COLO829 (cell line): ENCODE results near the gene IL17REL.

Experiments
- DNase-seq: peaks from one replicate; pipeline ENCODE4 v3.0.0; 2012; ENCODE audit warnings: low spot score

The IL17REL gene

DNA sequence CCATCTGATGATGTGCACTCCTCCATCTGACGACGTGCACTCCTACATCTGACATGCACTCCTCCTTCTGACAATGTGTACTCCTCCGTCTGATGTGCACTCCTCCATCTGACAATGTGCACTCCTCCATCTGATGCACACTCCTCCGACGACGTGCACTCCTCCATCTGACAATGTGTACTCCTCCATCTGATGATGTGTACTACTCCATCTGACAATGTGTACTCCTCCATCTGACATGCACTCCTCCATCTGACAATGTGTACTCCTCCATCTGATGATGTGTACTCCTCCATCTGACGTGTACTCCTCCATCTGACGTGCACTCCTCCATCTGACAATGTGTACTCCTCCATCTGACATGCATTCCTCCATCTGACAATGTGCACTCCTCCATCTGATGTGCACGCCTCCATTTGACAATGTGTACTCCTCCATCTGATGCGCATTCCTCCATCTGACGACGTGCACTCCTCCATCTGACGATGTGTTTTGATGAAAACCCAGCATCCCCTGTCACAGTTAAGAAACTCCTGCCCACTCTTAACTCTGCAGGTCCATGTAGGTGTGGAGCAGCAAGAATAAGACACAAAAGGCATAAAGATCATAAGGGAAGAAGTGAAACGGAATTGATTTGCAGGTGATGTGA, 9.7 kb upstream of the IL17REL start:
- DNase-seq: no peak

DNA sequence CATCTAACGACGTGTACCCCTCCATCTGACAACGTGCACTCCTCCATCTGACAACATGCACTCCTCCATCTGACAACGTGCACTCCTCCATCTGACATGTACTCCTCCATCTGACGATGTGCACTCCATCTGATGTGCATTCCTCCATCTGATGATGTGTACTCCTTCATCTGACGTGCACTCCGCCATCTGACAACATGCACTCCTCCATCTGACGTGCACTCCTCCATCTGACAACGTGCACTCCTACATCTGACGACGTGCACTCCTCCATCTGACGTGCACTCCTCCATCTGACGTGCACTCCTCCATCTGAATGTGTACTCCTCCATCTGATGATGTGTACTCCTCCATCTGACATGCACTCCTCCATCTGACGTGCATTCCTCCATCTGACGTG, 8.0 kb upstream of the IL17REL start:
- no peak for DNase-seq

DNA sequence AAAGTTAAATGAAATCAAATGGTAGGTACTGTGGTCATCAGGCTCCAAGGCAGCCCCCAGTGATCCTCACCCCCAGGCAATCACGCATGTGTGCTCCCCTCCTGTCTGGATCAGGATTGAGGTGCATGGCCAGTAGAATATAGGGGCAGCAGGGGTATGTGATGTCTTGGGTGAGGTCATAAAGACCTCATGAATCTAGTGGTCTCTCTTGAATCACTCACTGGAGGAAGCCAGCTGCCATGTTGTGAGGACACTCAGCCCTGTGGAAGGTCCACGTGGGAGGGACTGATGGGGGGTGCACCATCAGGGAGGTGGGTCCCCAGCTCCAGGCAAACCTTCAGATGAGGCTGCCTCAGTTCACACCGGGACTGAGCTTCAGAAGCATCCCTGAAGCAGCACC, 6.8 kb upstream of the IL17REL start:
- no peak for DNase-seq

DNA sequence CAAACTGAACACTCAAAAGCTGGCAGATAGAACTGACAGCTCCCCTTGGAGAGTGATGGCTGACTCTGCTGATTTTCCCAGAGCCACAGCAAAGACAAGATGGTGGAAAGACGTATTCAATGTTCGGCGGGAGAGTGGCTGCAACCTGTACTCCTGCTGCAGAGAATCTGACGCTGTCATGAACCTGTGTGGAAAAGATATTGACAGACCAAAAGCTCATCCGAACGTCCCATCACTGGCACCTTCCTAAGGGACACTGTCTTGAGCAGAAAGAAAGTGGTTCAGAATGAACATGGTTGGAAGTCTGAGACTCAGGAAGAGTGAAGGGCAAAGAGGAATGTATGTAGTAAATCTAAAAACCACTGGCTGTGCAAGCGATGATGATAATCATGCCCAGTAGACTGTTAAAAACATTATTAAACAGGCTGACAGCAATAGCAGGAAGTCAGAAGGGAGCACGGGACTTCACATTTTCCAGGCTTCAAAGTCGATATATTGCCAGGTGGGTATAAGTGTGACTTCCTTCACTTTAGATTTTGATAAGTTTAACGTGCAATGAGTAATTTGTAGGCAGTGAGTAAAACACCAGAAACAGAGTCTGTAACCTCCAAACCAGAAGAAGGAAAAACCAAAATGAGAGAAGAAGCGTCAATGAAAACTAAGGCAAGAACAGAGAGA, 6.2 kb upstream of the IL17REL start:
- no peak for DNase-seq

DNA sequence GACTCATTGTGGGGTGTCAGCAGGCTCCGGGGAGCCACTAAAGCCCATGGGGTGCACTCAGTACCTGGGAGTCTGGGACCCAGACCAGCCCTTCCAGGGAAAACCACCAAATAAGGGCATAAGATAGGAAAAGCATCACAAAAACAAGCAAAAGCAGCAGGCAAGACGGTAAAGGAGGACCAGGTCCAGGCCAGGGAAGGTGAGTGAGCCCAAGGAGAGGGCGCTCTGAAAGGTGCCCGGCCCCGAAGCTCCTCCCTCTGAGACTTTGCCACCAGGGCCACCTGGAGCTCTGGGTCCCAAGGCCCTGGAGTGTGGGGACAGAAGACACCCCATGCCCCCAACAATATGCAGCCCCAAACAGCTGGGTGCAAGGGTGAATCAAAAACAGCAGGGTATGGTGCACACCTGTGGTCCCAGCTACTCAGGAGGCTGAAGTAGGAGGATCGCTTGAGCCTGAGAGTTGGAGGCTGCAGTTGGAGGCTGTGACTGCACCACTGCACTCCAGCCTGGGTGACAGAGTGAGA, 5.2 kb upstream of the IL17REL start:
- DNase-seq: no peak

DNA sequence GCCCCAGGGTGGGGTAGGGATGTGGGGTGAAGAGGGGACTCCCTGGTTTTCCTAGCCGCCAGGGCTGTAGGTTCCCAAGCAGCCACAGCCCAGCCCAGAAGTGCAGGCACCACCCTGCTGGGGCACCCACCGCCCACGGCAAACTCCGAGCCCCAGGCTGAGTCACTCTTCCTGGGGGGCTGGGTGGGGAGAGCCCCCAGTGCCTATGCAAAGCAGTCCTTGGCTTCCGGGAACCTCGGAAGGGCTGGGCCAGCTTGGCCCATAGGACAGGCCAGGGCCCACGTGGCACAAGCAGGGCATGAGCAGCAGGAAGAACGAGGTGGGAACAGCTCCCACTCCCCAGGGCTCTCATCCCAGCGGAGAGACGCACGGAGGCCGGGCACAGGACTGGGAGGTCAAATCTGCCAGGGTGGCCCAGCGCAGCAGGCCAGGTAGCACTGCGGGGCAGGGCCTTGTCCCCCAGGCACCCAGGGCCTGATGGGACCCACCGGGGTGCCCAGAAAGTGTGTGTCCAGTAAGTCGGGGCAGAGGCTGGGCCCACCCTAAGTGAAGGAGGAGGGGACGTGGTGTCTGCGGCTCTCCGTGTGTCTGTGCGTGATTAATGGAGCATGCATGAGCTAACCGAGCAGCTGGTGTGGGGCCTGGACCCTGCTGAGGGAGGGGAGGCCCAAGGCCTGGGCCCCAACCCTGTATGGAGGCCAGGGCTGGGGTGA, 4.6 kb upstream of the IL17REL start:
- DNase-seq: no peak

DNA sequence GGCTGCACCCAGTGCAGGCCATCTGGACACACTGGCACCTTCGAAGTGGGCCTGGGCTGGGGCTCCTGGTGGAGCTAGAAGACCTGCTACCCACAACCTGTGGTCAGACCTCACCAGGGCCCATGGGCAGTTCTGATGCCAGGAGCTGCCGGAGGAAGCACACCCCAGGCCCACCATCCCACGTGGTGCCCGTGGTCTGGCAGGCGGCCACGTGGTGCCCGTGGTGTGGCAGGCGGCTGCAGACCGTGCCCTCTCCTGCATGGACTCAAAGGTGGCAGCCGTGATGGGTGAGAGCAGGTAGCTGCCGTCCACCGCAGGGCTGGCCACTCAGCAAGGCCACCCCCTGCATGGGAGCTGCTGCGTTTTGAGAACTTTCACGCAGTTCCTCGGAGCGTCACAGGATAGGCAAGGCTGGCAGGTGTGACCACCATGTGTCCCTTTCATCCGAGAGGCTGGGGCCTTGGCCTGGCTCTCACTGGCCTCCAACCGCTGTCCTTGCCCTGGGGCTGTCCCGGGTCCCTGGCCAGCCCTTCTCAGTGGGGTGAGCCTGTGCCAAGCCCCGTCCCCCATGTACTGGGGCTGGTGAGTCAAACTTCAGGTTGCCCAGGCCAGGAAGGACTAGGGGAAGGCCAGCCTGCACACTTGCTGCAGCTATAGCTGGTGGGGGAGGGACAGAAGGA, 3.9 kb upstream of the IL17REL start:
- DNase-seq: no peak

DNA sequence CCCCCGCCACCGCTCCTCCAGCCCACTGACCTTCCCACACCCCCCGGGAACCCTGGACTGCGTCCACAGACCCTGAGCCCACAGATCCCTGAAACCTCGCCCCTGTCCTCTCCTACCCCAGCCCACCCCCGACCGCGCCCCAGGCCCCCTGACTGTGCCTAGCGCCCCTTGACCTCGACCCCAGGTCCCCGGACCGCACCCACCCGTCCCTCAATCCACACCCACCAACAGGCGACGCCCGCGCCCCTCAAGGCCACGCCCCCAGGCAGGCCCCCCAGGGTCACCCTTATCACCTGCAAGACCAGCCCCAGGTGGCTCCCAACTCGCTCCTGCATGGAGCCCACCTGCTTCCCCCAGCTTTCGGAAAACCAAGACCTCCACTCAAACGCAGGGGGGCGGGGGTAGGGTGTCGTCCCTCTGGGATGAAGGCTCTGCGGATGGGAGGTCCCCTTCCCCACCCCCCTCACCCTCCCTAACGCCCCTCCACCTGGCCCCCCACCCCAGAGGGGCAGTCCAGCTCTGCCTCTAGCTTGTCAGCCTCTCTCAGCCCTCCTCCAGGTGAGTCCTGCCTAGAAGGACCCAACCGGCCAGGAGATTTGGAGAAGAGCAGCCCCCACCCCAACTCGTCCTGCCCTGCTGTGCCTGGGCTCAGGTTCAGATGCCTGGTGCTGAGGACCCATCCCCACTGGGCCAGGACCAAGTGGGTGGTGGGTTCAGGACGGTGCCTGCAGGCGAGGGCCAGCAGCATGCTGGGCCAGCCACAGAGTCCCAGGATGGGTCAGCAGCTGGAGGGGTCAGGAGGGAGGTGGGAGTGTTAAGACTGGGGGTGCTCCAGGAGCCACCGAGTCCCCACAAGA, 3.1 kb upstream of the IL17REL start:
- no peak for DNase-seq

DNA sequence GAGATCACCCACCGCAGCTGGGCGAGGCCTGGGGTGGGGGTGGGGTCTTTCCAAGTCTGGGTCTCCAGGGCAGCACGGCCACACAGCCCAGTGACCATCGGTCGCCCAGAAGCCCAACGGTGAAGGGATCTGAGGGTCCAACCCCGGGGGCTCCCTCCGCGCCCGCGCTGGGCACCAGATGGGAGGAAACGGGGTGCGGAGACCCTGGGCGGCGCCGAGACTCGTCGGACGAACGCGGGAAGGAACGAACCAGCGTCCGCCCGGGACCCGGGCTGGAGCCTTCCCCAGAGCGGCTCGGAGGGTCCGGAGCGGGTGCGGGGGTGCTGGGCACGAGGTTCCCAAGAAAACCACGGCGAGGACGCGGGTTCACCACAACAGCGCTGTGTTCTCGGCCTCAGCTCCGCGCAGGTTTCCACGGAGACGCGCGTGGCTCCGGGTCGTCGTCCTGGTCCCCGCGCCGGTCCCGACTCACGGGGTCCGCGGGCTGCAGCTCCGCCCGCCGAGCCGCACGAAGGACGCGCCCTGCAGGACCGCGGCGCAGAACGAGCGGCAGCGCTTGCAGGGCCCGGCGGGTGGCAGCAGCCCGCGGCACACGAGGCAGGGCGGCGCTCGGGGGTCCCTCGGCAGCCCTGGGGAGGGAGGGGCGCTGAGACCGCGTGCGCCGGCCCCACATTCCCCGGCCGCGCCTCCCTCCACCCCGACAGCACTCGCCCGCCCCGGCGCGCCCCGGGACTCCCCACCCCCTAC, 2.3 kb upstream of the IL17REL start:
- DNase-seq: no peak

DNA sequence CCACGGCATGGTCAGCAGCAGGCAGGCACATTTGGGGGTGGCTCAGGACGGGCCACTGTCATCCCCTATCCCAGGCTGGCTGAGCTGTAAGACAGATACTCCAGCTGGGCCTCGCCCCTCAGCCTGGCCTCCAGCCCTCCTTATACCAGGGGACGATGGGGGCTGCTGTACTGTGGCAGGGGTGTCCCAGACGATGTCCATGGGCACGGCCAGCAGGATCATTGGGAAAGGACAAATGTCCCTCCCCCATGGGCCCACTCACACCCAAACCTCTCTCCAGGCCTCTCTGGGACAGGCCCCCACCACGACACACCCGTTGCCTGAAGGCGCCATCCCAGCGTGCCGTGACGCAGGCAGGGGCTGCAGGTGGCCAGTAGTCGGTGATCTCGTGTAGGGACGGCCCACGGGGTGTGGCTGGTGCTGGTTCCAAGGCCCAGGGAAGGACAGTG, 1.5 kb upstream of the IL17REL start:
- no peak for DNase-seq

DNA sequence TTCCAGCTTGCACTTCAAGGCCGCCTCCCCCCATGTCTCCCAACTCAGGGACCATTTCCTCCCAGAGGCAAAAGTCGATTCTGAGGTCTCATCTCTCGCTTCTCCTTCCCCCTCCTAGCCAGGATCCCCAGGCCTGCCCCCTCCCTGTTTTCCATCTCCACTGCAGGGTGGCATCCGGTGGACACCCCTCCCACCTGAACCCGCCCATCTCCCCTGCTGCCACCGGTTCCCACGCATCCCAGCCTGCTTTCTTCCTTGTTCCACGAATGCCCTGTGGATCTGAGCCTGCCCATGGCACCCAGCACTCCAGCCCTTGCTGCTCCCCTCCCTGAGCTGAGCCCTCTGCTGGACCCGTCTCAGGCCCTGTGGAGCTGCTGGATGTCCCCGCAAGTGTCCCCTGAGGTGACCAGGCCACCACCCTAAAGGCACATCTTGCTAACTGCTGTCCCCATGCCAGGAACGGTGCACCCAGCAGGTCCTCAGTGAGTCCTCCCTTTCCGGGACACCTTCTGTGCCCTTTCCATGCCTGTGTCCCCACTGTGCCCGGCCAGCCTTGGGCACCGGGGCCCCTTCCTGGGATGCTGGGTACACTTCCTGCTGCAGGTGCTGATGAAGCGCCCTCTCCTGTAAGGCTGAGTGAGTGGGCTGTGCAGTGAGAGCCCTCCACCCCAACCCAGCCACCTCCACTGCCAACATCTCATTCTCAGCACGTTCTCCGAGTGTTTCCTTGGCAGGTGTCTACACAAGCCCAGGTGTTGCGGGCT, 936 bp downstream of the IL17REL start:
- DNase-seq: no peak

DNA sequence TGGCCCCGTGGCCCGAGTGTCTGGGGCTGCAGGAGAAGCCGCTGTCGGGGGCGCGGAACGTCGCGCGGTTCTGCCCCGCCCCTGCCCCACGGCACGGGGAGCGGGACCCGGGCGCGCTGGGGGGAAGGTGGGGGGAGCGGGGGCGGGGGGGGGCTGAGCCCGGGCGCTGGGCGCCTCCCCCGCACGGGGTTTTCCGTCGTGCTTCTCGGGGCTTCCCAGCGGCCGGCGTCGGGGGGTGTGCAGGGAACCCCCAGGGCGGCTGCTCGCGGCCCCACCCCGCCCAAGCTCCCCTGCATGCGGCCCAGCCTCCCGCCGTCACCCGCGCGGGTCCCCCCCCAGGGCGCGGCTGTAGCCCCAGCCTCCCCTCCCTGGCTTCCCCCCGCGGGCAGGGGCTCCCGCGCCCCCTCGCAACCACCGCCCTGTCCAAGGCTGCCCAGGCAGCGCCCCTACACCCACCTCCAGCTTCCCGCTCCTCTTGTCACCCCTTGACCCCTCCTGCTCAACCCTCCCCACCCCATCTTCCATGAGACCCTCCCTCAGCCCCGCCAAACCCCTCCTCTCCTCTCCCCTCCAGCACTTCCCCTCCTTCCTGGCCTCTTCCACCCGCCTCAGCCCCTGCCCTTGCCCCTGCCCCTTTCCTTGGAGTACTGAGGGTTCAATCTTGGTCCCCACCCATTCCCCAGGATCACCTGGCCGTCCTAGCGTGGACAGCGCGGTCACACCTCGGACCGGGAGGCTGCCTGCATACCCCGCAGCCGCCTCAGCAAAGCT, 1.7 kb downstream of the IL17REL start:
- no peak for DNase-seq

DNA sequence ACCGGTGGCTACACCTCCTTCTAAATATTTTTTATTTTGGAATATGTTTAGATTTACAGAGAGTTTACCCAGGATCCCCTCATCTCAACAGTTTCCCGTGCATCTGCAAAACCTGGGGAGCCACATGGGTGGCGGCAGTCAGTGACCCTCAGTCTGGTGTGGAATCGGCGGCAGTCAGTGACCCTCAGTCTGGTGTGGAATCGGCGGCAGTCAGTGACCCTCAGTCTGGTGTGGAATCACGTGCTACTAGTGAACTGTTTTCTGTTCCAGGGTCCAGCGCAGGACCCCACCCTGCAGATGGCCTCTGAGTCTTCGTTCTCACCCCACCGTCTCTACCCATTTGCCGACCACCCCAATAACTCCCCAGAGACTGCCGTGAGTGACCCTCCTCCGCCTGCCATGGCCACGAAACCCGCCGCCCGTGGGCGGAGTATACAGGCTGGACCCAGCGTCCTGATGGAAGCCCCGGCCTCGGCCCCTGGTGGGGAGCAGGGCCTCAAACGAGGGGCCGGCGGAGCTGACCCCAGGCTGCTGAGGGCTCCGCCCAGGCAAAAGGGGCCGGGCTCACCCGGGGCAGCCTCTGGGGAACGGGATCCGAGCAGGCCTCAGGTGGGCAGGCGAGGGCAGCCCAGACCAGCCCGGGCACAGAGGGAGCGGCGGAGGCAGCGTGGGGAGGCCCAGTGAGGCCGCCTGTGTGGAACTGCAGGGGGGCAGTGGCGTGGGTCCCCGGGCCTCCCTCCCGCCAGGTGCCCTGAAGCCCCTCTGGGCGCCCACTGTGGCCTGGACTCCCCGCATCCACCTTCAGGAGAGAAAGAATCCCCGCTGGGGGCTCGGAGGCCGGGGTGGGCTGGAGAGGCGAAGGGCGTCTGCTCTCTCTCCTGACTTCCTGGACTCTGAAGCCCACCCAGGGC, 2.5 kb downstream of the IL17REL start:
- no peak for DNase-seq

DNA sequence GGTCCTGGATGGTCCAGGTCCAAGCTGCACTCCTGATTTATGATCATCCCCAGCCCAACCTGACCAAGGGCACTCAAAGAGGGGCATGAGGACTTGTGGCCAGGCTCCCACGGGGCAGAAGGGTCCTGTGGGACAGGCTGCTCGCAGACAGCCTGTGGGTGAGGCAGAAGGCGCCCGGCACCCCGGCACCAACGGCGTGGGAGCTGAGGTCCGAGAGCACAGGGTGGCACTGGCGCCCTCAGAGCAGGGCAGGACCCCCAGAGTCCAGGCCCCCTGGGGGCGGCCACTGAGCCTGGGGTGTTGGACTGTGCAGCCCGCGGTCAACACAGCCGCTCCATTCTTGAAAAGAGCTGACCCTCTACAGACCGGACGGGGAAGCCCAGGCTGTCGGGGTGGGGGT, 3.3 kb downstream of the IL17REL start:
- no peak for DNase-seq

DNA sequence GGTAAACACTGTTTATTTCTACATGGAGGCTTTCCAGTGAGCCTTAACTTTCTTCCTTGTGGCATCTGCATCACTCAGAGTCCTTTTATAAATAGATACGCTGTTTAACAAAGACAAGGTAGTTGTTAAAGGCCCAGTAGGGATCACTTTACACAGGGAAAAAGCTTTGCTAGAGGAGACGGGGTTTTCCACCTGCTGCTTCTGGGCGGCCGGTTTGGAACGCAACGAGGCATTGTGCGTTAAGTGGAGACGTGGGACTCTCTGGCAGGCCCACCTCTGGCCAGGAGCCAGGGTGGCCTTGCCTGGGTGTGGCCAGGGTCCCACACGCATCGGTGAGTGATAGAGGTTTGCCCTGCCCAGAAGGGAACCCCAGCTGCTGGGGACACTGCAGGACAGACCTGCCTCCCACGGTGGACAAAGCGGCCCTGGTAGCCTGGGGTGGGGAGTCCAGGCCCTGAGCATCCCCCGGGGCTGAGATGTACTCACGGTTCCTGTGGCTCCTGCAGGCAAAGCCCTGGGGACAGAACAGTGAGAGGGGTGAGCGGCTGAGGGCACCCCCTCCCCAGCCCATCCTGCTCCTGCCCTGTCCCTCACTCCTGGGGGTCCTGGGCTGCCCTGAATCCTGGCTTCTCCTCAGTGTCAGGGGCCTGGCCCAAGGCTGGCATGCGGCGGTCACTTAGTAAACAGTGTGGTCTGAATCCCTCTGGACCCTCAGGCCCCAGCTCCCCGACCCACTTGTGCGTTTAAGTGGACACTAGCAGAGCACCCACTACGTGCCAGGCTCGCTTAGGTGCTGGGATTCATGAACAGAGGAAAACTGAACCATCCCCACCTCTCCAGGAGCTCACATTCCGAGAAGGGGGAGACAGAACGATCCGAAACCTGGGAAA, 4.2 kb downstream of the IL17REL start:
- DNase-seq: no peak

DNA sequence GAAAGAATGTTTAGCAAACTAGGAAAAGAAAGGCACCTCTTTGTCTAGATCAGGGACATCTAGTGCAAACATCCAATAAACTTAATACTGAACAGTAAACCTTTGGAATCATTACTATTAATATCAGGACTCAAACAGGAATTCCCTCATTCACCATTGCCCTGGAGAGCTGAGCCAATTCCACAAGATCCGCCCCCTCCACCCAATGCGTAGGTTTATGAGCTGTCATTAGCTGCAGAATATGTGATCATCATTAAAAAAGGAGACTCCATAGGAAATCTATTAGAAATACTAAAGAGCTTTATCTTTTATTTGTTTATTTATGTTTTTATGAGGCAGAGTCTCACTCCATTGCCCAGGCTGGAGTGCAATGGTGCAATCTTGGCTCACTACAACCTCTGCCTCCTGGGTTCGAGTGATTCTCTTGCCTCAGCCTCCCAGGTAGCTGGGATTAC, 5.5 kb downstream of the IL17REL start:
- no peak for DNase-seq

DNA sequence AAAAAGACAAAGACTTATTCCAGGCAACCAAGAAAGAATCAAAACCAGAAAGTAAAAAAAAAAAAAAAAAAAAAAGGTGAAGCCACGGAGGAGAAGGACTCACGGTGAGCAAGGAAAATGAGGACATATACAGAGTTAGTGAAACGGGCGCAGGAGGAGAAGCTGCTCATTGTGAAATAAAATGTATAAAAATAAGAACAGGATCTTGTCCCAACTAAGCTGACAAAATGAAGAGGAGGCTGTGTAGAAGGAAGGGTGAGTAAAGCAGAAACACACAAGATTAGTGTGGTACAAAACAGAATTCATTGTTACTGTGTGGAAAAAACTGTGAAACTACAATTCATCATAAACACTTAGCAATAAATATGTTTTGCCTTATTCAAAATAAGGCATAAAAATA, 7.6 kb downstream of the IL17REL start:
- DNase-seq: no peak
